Effector CD4-positive, alpha-beta T cell (primary cell): ENCODE data around the gene PHLDB2.

Experiments
- DNase-seq: peaks from one replicate; pipeline ENCODE4 v3.0.0-alpha.2; 2020

PHLDB2 gene

DNA sequence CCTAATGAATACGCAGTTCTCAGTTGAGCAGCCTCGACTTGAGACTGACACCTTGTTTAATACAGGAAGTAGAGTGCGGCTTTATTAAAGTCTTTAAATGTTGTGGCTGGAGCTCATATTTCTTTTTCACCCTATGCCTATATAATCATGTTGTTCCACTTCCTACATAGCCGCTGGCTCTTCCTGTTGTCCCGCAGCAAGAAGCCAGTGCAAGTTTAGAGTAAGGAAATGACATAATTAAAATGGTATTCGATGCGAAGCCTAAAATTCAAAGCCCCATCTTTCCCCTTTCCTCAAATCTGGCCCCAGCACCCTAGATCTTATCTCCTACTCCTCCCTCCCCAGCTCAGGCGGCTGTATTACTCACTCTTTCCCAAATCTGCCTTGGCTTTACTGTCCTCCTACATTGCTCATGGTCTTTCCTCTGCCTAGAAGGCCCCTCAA is 7.5 kb upstream of the PHLDB2 start:
- DNase-seq = no peak

DNA sequence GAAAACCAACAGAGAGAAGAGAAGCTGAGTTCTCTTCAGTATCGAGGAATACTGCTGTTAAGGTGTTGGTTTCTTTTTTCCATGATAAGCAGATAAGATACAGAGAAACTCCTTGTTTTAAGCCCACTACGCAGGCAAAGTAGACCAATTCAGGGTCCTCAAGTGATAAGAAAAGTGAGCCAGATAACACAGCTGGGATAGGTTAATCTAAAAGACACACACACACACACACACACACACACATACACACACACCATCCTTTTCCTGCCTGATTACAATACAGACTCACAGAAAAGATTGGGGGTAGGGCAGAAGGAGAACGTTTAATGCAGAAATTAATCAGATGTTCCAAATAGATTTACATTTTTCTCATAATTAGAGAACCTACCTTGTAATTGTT is 6.5 kb upstream of the PHLDB2 start:
- DNase-seq = no peak

DNA sequence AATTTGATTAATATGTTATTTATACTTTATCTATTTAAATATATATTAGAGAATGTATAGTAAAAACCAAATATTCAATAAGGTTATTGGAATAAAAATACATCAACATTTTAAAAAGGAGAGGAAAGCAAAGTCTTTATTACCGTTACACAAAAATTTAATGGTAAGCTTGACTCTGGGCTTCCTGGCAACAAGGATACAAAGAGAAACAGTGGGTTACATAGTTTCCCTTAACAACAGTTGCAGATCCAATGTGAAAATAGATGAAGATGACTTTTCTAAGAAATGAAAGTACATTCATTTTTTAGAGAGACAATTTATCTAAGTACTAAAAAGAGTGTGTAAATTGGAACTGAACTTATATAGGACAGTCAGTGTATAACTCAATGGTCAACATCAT is 6.0 kb upstream of the PHLDB2 start:
- no peak for DNase-seq

DNA sequence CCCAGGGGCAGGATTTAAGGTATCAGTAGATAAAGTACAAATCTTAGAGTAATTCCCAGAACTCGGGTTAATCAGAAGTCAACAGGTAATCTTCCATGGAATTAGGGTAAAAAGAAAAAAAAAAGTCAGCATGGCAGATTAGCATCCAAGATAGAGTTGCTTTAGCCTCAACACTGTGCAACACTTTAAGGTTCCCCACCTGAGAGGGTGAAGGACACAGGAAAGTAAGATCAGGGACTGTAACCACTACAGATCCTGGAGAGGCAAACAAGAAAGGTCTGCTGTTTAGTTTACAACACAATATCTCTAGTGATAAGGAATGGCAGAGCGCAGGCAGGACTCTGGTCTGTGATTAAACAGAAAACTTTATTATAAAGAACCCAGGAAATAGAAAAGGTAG is 4.1 kb upstream of the PHLDB2 start:
- DNase-seq = no peak

DNA sequence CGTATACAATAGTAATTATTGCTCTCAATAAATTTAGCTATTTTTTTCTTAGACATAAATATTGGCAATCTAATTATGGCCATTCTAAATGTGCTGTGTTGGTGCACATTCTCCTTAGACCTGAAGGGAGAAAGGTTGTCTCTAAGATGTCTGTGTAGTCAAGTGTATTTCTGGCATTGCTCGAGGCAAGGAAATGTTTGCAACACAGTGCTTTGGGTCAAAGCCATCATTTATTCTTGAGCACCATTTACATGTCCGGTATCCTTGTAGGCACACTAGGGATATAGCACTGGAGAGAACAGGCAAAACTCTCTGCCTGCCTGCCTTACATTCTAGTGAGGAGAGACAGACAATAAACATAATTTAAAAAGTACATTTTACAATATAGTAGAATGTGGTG is 2.6 kb upstream of the PHLDB2 start:
- DNase-seq = no peak

DNA sequence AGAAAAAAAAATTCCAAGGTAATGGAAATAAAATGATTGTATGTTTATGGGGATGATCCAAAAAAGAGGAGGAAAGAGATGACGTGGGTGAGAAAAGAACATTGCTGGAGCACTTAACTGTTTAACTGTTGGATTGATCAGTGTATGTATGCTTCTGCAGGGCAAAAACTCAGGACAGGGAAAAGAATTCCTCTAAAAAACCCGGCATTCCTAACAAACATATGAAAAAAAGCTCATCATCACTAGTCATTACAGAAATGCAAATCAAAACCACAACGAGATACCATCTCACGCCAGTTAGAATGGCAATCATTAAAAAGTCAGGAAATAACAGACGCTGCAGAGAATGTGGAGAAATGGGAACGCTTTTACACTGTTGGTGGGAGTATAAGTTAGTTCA is 1.6 kb upstream of the PHLDB2 start:
- DNase-seq = no peak

DNA sequence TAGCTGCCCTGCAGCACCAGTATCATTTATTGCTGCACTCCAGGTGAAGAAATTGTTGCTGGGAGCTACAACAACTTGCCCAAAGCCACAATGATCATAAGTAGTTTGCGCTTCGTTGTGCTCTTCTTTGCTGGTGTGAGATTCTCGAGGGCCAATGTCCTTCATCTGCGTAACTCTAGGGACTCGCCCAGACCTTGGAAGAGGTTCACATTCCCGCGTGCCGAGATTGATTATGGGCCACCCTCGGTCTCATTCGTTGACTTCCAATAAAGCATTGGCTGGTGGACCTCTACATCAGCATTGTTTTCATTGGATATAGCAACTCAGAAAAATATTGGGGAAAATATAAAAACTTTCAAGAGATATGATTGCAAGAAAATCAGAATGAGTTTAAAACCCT is 423 bp upstream of the PHLDB2 start:
- DNase-seq = no peak

DNA sequence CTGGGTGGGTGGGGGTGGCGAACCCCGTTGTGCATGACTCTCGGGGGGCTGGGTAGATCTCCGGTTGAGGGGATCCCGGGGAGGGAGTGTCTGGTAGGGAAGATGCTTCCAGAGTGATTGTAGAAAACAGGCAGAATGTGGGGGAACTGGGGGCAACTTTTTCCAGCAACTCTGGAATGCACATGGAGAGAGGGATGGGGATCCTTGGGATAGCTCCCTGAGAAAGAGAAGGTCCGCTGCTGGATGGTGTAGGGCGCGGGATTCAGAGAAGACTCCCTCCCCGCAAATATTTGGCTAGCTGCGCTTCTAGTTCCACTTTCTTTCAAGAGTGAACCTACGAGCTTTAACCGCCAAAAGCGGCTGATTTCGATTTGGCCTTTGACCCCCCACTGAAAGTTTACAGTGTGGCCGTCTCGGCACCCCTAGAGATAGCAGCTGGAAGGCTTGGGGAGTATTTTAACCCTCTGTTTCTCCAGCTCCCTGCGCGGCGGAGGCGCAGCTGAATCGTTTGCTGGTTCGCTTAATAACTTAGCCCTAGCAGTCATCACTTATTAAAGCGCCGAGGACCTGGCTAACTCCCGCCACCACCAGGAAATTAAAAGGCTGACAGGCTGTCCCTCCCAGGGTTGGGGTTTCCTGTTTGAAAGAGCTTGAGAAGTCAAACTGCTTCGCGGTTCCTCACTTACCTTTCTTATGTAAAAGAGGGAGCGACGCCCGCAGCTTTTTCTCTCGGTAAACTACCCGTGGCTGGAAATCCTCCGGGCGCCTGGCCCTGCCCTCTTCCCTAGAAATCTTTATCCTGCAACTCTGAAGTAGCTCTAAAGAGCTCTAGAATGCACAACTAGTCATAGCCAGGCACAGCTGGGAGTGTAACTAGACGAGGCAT is 1.2 kb downstream of the PHLDB2 start:
- DNase-seq = peak; percentile 36

DNA sequence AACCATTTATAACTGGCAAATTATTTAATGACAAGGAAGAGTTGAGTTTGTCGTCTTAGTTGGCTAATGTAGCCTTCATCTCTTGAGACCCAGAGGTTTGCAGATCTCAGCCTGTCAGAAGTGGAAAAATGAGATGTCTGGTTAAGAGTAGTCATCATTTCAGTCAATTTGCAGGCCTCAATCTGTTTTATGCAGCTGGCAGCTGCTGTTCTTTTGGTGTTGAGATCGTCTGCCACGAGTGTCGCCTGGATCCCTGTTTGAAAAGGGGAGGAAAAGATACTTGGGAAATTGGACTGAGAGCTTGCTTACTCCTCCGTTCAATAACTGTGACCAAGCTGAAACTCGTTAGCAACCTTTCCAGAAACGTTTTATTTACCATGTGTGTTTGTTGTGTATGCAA is 2.3 kb downstream of the PHLDB2 start:
- no peak for DNase-seq

DNA sequence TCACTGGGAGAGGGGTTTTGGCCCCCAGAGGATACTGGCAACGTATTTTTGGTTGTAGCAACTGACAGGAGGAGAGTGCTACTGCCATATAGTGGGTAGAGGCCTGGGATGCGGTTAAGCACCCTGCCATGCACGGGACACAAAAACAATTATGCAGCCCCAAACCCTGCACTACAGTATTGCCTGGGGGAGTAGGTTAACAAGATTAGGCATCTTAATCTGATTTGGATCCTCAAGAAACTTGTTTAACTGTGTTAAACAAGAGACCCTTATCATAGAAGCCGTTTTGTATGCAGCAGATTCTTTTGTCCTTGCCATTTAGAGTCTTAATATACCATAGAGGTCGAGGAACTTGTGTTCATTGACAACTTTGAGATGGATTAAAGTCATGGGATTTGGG is 3.4 kb downstream of the PHLDB2 start:
- DNase-seq = no peak

DNA sequence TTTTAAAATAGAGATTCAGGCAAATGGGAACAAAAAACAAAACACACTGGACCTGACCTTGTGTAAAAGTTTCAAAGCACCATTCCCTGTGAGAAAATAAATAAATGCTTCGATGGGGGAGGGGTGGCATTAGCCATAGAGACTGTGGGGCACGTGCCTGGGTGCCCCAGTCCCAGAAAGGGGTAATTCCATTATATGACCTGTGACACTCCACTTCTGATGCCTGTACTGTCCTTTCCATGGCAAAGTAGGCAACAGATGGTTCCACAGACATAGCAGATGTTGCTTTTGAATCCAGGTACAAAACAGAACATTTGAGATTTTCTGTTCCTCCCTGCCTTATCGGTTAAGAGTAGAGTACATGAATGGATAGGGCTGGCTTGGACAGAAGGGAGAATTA is 3.9 kb downstream of the PHLDB2 start:
- no peak for DNase-seq

DNA sequence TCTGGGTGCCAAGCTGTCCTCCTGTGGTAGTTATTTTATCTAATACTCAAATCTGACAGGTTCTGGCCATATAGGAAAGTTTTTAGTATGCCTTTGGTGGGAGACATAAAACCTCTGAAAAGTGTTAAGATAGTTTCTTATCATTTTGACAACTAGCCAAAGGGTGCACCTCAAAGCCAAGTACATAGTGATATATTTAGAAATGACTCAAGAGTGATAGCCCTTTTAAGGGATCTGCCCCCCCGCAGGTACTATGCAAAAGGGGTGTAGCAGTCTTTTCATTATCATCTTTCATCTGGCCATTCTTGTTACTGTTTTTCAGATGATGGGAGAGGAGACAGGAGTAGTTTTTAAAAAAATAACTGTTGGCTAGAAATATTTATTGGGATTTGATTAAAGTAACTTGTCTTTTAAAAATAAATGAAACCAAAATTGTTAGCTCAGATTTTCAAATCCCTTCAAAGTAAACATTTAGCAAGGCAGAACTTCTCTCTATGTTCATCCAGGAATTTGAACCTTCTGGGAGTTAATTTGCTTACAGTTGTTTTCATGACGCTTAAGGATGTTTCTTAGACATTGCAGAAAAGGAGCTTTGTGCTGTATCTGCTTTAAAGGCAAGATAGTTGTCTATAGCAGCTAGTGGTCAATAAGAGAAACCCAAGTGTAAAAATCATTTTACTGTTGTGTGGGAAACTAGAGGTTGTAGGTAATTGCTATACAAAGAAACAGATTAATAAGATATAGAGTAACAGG is 5.1 kb downstream of the PHLDB2 start:
- no peak for DNase-seq

DNA sequence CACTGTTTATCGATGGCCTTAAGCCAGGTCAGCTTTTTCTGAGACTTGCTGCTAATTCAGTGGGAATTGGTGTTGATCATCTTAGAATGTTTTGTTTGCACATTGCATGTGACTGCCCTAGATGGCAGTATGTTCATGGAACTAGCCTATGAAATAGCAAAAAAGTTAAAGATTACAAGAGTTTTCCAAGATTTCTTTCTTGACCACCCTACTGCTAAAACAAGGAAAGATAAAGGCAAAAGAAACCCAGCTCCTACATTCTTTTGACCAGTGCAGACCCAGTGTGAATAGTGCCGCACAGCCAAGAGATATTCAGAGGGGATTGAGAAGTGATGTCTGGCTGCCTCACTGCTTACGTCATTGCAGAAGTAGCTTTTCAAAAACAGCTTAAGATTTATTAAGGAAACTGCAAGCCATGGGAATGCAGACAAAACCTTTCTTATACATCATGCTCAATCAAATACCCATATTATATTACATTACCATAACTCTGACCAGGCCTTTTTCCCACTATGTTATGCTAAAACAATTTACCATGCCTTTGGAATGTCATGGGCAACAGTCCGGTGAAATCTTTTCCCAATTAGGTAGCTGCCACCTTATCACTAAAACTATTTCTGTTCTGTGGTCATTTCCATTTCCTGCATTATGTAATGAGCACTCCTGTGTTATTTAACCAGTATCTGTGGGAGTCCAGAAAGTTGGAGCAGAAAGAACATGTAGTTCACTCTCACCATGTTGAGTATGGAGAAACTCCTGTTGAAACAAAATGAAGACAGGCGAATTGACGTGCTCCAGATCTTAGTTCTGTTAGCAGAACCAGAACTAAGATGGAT is 6.0 kb downstream of the PHLDB2 start:
- DNase-seq = no peak

DNA sequence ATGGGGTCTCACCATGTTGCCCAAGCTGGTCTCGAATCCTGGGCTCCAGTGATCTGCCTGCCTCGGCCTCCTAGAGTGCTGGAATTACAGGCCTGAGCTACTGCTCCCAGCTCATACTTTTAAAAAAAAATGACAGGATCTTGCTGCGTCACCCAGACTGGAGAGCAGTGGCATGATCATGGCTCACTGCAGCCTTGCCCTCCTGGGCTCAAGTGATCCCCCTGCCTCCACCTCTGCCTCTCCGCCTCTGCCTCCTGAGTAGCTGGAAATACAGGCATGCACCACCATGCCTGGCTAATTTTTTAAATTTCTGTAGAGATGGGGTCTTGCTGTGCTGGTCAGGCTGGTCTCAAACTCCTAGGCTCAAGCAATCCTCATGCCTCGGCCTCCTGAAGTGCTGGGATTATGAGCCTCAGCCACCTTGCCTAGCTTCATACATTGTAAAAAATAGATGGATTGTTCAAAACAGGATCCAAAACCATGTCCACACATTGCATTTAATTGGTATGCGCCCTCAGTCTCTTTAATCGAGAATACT is 8.9 kb downstream of the PHLDB2 start:
- no peak for DNase-seq

DNA sequence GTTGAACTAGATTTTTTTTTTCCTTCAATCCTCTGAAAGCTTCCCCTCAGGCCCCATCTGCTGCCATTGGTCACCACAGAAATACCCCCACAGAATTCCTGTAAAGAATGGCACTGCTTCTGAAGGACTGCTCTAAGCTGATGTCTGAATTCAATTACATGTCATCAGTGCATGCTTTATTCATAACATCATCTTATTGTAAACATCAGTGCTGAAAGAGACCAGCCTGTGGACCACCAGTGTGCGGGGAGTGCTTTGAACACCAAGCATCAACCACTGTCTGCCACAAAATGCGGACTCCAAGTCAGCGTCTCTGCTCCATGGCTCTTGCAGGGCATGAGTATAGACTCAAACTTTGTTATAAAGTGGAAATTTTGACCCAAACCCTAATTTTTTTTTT is 11.6 kb downstream of the PHLDB2 start:
- no peak for DNase-seq

DNA sequence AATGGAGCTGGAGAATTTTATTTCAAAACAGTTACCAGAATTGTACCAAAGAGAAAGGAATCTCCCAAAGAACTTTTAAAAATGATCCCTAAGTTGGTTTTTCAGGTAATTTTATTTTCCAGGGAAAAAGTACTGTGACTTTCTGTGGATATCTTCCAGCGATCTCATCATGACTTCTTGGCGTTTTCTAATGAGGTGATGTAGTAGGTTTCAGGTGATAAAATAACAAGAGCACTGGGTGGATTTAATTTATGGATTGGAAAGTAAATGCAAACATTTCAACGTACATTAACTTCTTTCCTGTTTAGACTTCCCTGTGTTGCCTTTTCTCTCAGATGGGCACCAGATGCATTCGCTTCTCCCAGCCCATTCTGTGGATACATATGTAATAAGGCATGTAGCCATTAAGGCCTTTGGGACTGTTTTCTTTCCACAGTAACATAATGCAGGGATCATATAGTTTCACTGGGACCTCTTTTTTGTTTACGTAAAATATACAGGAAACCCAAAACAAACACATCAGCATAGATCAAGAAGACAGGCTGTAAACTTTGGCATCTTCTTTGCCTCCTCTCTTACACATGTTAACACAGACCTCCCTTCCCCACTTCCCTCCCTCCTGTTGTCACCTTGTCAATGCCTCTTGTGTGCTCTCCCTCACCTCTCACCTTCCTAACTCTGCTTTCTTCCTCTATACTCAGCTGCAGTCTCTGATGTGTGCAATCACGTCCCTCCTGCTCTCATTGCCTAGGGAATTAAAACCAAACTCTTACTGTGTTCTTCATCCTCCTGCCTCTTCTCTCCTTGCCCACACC is 13.0 kb downstream of the PHLDB2 start:
- no peak for DNase-seq

DNA sequence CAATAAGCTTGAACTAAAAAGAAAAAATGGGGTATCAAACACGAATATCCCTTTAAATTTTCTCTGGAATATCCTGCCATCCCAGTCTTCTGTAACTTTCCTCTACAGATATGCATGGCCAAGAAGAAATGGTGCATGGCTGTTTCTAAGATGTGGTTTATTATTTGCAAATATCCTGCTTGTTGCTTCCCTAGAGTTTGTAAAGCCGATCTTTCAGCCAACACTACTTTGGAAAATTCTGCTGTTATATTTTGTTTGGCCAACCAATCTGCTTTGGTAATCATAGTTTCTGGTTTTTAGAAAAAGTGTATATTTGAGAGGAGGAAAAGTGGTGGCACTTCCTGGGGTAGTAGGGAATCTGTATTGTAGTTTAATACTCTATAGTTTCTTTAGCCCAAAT is 13.9 kb downstream of the PHLDB2 start:
- DNase-seq = no peak

DNA sequence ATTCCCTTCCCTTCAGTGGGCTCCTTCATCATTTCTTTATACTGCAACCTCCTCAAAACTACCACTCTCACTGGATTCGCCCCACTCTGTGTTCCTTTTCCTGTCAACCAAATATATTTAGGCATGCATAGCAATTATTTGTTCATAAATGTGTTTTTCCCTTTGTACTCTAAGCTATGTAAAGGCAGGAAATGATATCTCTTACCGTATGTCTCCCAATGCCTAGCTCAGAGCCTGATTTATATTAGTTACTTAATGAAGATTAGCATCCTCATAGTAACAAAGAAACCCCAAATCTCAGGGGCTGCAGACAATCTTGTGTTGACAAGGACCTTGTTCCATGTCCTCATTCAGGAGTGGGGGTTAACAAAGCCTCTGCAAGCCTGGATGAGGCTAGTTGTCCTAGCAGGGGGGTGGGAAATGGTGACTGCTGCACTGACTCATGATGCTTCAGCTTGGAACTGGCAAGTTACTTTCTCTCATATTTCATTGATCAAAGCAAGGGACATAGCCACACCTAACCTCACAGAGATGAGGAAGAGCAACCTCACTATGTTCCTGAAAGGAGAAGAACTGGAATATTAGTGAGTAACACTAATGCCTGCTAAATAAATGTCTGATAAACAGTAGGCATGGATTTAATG is 15.2 kb downstream of the PHLDB2 start:
- no peak for DNase-seq

DNA sequence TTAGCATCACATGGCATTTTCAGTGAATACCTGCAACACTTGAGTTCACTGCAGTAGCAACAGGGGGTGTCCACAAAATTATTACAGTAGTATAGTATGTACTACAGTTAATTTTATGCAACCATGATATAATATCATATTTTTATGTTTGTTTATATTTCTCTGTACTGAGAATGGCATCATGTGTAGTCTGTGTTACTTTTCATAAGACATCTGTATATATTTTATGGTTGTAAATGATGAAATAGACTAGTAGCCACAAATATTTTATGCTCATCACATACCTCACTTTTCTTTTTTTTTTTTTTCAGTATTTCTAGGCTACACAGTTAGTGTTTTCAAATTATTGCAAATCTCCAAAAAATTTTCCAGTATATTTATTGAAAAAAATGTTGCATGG is 22.4 kb downstream of the PHLDB2 start:
- no peak for DNase-seq

DNA sequence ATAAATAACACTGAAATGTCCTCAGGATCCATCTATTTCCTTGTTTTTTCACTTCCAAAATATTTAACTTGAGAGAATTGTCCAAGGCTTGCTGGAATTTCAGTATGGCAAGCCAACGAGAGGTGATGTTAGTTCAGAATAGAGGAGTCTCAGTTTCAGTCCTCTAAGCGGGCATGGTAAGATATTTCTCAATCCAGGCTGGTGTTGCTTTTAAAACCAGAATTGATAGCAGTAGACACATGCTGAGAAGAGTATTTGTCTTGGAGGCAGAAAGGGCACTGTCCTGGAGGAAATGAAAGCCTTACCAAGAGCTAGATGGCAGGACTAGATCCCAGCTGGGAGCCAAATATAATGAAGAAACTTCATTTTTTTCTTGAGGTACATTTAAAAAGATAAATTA is 23.1 kb downstream of the PHLDB2 start:
- no peak for DNase-seq

DNA sequence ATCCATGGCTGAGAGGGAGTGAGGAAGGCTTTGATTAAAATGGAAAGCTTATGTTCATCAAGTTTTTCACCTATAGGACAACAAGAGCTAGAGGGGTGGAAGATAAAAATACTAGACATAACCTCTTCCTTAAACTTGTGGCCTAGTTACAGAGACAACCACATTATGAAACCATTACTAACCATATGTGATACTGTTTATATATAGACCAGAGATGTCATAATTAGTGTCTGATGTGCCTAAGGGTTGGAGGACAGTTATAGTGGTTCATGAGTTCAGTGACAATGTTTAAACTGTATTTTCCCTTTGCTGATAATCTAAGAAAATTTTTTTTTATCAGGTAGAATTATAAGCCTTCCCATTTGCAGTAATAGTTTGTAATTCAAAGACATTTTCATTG is 23.7 kb downstream of the PHLDB2 start:
- DNase-seq = no peak
